NCI-H345 (cell line): ENCODE data around the gene PAM.
"Not testable (repeated sequence)": the region's sequence is repeated elsewhere in the genome, so short reads cannot be mapped to it uniquely, and the experiment has no call there.

Source experiments
- DNase-seq: peaks from one replicate; lab custom pipeline; 2025; lab: John Stamatoyannopoulos, UW

The PAM gene

DNA sequence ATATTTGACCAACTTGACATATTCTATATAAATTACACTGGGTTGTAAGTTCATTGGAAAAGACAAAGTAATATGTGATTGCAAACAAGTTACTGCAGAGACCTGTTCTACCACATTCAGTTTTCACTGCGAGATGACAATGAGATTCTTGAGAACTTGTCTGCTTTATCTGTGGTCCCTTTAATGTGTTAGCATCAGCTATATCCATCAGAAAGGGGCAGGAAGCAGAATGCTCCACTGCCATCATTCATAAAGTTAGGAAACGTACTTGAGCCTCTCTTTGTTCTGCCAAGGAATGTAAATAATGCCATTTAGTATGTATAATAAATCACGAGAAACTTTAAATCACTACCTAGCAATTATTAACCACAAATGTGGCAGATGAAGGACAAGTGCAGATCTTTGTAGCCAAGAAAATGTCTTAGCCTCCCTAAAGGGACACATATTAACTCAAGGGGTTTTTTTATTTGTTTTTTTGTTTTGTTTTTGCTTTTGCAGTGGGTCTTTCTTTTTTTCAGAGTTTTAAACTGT lies 305.4 kb downstream of the PAM start:
- no peak for DNase-seq

DNA sequence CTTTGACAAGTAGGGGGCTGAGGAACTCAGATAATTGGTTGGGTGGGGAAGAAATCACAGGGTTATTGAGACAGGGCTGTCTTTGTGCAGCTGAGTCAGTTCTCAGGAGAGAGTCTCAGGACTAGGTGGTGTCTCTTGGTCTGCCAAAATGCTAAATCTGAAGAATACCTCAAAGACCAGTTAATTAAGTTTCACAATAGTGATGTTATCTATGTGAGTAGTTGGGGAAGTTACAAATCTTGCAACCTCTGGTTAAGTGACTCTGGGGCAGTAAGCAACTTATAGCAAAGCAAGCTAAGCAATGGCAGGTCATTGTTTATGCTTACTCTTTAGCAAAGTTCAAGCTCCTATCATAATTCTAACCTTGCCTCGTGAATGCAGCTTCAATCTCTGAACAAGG lies 311.2 kb downstream of the PAM start:
- DNase-seq = no peak

DNA sequence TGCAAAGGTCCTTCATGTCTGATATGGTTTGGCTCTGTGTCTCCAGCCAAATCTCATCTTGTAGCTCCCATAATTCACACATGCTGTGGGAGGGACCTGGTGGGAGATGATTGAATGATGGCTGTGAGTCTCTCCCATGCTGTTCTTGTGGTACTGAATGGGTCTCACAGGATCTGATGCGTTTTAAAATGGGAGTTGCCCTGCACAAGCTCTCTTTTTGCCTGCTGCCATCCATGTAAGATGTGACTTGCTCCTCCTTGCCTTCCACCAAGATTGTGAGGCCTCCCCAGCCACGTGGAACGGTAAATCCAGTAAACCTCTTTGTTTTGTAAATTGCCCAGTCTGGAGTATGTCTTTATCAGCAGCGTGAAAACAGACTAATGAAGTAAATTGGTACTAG lies 318.4 kb downstream of the PAM start:
- DNase-seq = not testable (repeated sequence)

- no peak for DNase-seq
These were observed 320.3 kb downstream of the PAM start for GRCh38 chr5:103075442-103075841.
